GM12892 (cell line): ENCODE data around the gene TMEM205.
A peak's percentile ranks its signal among the peaks of the same experiment; 100 is the strongest.
"Not testable (repeated sequence)": the region's sequence is repeated elsewhere in the genome, so short reads cannot be mapped to it uniquely, and the experiment has no call there.

Source experiments
- DNase-seq: peaks from one replicate; pipeline ENCODE4 v3.0.0; 2011; ENCODE audit not compliant: insufficient read length
- FAIRE-seq: peaks from 2 replicates; lab custom pipeline; 2011; peaks lifted over from hg19 to GRCh38; lab: Jason Lieb, UNC
- POLR2A ChIP-seq: IDR thresholded peaks from 2 replicates; pipeline ENCODE4 v1.6.1; 2011; ENCODE audit warnings: low read depth, low read length, control low read depth
- POLR2AphosphoS5 ChIP-seq: IDR thresholded peaks from 2 replicates; pipeline ENCODE4 v1.6.1; 2011; ENCODE audit warnings: low read depth, low read length, control low read depth
- TAF1 ChIP-seq: IDR thresholded peaks from 2 replicates; pipeline ENCODE4 v1.6.1; 2011; ENCODE audit warnings: low read depth, mild to moderate bottlenecking, control low read depth, low read length, borderline replicate concordance

TMEM205 gene

DNA sequence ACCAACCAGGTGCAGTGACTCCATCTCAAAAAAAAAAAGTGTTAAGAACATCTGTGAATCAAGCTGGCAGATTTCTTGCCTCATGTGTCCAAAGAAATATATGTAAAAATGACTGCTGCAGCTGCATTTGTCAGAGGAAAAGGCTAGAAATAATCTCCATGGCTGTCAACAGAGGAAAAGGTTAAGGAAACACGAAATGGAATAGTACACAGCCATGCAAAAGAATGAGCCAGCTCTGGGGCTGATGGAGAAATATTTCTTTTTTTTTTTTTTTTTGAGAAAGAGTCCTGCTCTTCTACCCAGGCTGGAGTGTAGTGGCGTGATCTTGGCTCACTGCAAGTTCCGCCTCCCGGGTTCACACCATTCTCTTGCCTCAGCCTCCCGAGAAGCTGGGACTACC lies 13.2 kb downstream of the TMEM205 start:
- DNase-seq = no peak
- FAIRE-seq = no peak
- TF ChIP-seq POLR2A (no peak), POLR2AphosphoS5 (no peak)

DNA sequence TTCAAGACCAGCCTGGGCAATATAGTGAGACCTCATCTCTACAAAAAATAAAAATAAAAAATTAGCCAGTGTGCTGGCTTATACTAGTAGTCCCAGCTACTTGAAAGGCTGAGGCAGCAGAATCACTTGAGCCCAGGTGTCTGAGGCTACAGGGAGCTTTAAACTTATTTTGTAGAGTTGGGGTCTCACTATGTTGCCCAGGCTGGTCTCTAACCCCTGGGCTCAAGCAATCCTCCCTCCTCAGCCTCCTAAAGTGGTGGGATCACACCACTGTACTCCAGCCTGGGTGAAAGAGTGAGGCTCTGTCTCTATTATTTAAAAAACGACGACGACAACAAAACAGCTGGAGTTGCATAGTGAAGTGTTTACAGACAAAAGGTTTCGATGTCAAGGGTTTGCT lies 14.6 kb downstream of the TMEM205 start:
- FAIRE-seq (no peak), DNase-seq (no peak)
- TF ChIP-seq POLR2AphosphoS5 = no peak

DNA sequence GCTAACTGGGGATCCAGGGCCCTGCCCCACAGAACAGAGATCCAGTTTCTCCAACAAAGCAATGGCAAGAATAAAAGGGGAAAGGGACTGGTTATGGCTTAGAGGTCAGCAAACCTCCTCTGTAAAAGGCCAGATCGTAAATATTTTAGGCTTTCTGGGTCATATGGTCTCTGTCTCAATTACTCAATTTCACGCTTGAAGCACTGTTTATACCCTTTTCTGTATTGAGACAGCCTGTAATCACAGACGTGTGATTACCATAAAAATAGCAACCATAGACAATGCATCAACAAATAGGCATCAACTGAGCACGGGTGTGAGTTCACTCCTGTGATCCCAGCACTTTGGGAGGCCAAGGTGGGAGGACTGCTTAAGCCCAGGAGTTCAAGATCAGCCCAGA lies 15.9 kb downstream of the TMEM205 start:
- no peak for DNase-seq
- FAIRE-seq = no peak
- TF ChIP-seq POLR2A (no peak), POLR2AphosphoS5 (no peak), TAF1 (no peak)

DNA sequence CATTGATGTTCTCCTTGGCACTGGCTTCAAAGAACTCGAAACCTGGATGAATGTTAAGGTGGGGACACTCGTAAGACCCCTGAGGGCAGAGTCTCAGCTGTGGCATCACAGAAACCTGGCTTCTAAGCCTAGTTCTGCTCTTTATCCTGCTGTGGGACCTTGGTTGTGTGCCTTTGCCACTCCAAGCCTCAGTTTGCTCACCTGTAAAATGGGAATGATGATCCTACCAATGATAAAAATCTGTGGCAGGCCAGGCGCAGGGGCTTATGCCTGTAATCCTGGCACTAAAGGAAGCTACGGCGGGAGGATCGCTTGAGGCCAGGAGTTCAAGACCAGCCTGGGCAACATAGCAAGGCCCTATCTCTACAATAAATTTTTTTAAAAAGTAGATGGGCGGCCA lies 20.5 kb downstream of the TMEM205 start:
- no peak for FAIRE-seq

GRCh38 chr19:11324748-11325389 lies 21.2 kb downstream of the TMEM205 start:
- no peak for FAIRE-seq
- TF ChIP-seq POLR2A (no peak), POLR2AphosphoS5 (no peak)
- DNase-seq = no peak

More for the DNA sequence above, 20.5 kb downstream of the TMEM205 start:
- DNase-seq = no peak
- no peak for TF ChIP-seq POLR2AphosphoS5
- TF ChIP-seq TAF1 = no peak
- TF ChIP-seq POLR2A = no peak

DNA sequence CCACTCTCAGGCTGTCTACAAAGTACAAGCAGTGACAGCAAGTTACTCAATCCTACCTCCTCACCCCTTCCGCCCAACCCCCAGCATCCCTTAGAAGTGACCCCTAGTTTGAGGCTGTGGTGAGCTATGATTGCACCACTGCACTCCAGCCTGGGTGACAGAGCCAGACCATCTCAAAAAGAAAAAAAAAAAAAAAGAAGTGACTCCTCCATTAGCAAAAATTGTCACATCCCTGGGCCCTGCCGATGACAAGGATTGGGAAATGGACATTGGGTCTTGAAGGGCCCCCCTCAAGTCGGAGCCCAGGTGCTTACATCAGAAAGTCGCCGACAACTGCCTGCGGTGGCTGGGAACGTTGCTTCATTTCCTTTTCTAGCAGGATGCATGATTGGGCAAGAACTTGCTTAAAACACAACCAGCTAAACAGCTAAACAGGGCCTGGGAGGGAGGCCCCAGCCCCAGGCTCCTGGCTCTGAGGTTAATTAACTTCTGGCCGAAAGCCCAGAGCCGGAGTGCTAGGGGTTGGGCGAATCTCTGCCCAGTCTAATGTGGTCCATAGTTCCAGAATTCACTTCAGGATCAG lies 21.9 kb downstream of the TMEM205 start:
- TF ChIP-seq POLR2A = peak; percentile 39; the same call in 1 of the 2 replicates
- TF ChIP-seq TAF1 = no peak
- no peak for DNase-seq
- FAIRE-seq = no peak

- no peak for FAIRE-seq
- no peak for TF ChIP-seq POLR2A
- TF ChIP-seq TAF1 = no peak
- no peak for TF ChIP-seq POLR2AphosphoS5
- no peak for DNase-seq
These were observed 22.4 kb downstream of the TMEM205 start for GRCh38 chr19:11323601-11324078.

- DNase-seq (no peak), FAIRE-seq (no peak)
- TF ChIP-seq TAF1 = no peak
- no peak for TF ChIP-seq POLR2AphosphoS5
- TF ChIP-seq POLR2A = no peak
These were observed 23.6 kb downstream of the TMEM205 start for GRCh38 chr19:11322269-11323024.

GRCh38 chr19:11321191-11322126 lies 24.6 kb downstream of the TMEM205 start:
- no peak for FAIRE-seq
- TF ChIP-seq POLR2A = no peak
- TF ChIP-seq TAF1 = no peak
- no peak for TF ChIP-seq POLR2AphosphoS5
- no peak for DNase-seq

- not testable (repeated sequence) for DNase-seq, FAIRE-seq
These were observed 25.6 kb downstream of the TMEM205 start for GRCh38 chr19:11320278-11320995.

- TF ChIP-seq POLR2AphosphoS5 = no peak
- TF ChIP-seq POLR2A = no peak
- TF ChIP-seq TAF1 = no peak
- FAIRE-seq (no peak), DNase-seq (no peak)
These were observed 39.7 kb downstream of the TMEM205 start for GRCh38 chr19:11306337-11306736.
